ENCODE results near the gene CDK7. TPM values are rescaled to one million over a fixed set of nuclear protein-coding genes. Genes with fewer than 3 reads are reported as not detected.

The CDK7 gene
- total RNA-seq, 1 experiment from 2014 or later, result 44.4 TPM

DNA sequence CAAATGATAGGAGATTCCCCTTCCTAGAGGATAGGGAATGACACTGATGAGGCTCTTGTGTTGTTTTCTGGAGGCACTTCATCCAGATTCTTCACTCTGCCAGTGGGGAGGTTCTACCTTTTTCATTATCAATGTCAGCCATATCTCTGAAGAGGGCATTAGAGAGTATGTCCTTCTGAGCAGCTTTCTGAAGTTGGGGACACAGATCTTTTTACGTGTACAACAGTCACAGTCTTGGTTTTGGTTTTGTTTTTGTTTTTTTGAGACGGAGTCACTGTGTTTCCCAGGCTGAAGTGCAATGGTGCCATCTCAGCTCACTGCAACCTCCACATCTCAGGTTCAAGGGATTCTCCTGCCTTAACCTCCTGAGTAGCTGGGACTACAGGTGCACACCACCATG is 22.7 kb upstream of the CDK7 start:
- ChIA-PET CTCF (no interaction called here), POLR2A (interaction anchor here (2.3 kb wide), 1 partner anchor 22 kb away, joined by 10 read pairs; the partner anchor contains the start of gene CENPH)
- Histone ChIP-seq H3K27me3 (ENCODE audit: control insufficient read depth, insufficient read depth, low read length) (no peaks in the 10 kb centered on the region), H3K36me3 (ENCODE audit: control insufficient read depth, insufficient read depth, low read length) (no peaks in the 10 kb centered on the region), H3K4me3 (ENCODE audit: low read depth in 2 of 2, low read length in 2 of 2) (no peak overlapping the region), H3K27ac (ENCODE audit: low read length) (no peak overlapping the region), H3K9me3 (ENCODE audit: control insufficient read depth, insufficient read depth, low read depth, low read length) (no peaks in the 10 kb centered on the region), H3K4me1 (ENCODE audit: control insufficient read depth, insufficient read depth, low read length) (no peaks in the 10 kb centered on the region)
- in situ Hi-C loops (cut with HindIII; ENCODE audit: low pct_unique_long_range_greater_than_20kb, low sequenced_read_pairs) (no loop called here), intact Hi-C loops (cut with micrococcal nuclease; ENCODE audit: unreplicated experiment) (no loop called here)
- DNase-seq (ENCODE audit: low read depth, low spot score) (no peak), ATAC-seq (no peak)
- TF ChIP-seq, protein P1, sequence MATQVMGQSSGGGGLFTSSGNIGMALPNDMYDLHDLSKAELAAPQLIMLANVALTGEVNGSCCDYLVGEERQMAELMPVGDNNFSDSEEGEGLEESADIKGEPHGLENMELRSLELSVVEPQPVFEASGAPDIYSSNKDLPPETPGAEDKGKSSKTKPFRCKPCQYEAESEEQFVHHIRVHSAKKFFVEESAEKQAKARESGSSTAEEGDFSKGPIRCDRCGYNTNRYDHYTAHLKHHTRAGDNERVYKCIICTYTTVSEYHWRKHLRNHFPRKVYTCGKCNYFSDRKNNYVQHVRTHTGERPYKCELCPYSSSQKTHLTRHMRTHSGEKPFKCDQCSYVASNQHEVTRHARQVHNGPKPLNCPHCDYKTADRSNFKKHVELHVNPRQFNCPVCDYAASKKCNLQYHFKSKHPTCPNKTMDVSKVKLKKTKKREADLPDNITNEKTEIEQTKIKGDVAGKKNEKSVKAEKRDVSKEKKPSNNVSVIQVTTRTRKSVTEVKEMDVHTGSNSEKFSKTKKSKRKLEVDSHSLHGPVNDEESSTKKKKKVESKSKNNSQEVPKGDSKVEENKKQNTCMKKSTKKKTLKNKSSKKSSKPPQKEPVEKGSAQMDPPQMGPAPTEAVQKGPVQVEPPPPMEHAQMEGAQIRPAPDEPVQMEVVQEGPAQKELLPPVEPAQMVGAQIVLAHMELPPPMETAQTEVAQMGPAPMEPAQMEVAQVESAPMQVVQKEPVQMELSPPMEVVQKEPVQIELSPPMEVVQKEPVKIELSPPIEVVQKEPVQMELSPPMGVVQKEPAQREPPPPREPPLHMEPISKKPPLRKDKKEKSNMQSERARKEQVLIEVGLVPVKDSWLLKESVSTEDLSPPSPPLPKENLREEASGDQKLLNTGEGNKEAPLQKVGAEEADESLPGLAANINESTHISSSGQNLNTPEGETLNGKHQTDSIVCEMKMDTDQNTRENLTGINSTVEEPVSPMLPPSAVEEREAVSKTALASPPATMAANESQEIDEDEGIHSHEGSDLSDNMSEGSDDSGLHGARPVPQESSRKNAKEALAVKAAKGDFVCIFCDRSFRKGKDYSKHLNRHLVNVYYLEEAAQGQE (IDR thresholded peaks at IDR 0.05; ENCODE audit: insufficient read depth in 1 of 2, low read depth in 2 of 2, low read length in 1 of 2), result no peak
- TF ChIP-seq, protein P2, sequence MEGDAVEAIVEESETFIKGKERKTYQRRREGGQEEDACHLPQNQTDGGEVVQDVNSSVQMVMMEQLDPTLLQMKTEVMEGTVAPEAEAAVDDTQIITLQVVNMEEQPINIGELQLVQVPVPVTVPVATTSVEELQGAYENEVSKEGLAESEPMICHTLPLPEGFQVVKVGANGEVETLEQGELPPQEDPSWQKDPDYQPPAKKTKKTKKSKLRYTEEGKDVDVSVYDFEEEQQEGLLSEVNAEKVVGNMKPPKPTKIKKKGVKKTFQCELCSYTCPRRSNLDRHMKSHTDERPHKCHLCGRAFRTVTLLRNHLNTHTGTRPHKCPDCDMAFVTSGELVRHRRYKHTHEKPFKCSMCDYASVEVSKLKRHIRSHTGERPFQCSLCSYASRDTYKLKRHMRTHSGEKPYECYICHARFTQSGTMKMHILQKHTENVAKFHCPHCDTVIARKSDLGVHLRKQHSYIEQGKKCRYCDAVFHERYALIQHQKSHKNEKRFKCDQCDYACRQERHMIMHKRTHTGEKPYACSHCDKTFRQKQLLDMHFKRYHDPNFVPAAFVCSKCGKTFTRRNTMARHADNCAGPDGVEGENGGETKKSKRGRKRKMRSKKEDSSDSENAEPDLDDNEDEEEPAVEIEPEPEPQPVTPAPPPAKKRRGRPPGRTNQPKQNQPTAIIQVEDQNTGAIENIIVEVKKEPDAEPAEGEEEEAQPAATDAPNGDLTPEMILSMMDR (IDR thresholded peaks at IDR 0.05), result no peak
- TF ChIP-seq SIN3A (IDR thresholded peaks at IDR 0.05; ENCODE audit: borderline replicate concordance, insufficient read depth, low read depth, low read length) (no peak), TCF7L2 (IDR thresholded peaks at IDR 0.05; ENCODE audit: low read depth, low read length) (no peak), POLR2AphosphoS5 (IDR thresholded peaks at IDR 0.05; ENCODE audit: low read depth, low read length) (no peak)
- no TSS peak for BruUV-seq (replicated peaks)

DNA sequence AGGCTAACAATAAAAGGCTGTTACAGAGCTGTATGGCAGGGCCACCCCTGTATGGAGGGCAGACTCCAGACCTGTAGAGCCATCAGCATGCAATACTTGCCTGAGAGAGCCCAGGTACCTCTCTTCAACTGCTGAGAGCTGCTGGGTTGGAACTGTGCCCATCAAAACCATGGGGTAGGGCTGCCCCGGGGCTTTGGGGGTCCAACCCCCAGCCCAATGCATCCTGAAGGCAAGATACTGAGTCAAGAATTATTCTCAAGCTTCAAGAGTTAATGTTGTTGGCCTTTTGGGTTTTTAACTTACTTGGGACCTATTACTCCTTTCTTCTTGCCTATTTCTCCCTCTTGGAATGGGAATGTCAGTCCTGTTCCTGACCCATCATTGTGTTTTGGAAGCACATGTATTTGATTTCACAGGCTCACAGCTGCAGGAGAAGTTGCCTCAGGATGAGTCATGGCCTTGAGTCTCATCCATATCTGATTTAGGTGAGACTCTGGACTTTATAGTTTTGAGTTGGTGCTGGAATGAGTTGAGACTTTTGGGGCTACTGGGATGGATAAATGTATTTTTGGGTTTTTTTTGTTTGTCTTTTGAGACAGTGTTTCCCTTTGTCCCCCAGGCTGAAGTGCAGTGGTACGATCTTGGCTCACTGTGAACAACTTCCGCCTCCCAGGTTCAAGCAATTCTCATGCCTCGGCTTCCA is 21.0 kb upstream of the CDK7 start:
- TF ChIP-seq, protein P1 (IDR thresholded peaks at IDR 0.05; ENCODE audit: insufficient read depth in 1 of 2, low read depth in 2 of 2, low read length in 1 of 2), result no peak
- TF ChIP-seq TCF7L2 (IDR thresholded peaks at IDR 0.05; ENCODE audit: low read depth, low read length), result no peak
- no peak for TF ChIP-seq POLR2AphosphoS5 (IDR thresholded peaks at IDR 0.05; ENCODE audit: low read depth, low read length)
- TF ChIP-seq, protein P2 (IDR thresholded peaks at IDR 0.05), result no peak
- TF ChIP-seq SIN3A (IDR thresholded peaks at IDR 0.05; ENCODE audit: borderline replicate concordance, insufficient read depth, low read depth, low read length), result no peak
- Histone ChIP-seq H3K9me3 (ENCODE audit: control insufficient read depth, insufficient read depth, low read depth, low read length) (no peaks in the 10 kb centered on the region), H3K4me1 (ENCODE audit: control insufficient read depth, insufficient read depth, low read length) (peaks cover 2% of the 10 kb centered on the region; the same call in 1 of the 2 replicates), H3K36me3 (ENCODE audit: control insufficient read depth, insufficient read depth, low read length) (no peaks in the 10 kb centered on the region), H3K27me3 (ENCODE audit: control insufficient read depth, insufficient read depth, low read length) (no peaks in the 10 kb centered on the region), H3K27ac (ENCODE audit: low read length) (no peak overlapping the region), H3K4me3 (ENCODE audit: low read depth in 2 of 2, low read length in 2 of 2) (no peak overlapping the region)
- DNase-seq (ENCODE audit: low read depth, low spot score) (no peak), ATAC-seq (no peak)
- CTCF ChIA-PET, result no interaction called here
- no TSS peak for BruUV-seq (replicated peaks)
- in situ Hi-C loops (cut with HindIII; ENCODE audit: low pct_unique_long_range_greater_than_20kb, low sequenced_read_pairs), result no loop called here
- intact Hi-C loops (cut with micrococcal nuclease; ENCODE audit: unreplicated experiment), result no loop called here
- POLR2A ChIA-PET, result no interaction called here

Data from Panc1 (cell line).